A673 (cell line): ENCODE results near the gene CNOT4. TPM values are rescaled to one million over a fixed set of nuclear protein-coding genes. Genes with fewer than 3 reads are reported as not detected.
"Not testable (repeated sequence)": the region's sequence is repeated elsewhere in the genome, so short reads cannot be mapped to it uniquely, and the experiment has no call there.

Experiments used
- BruUV-seq: library from RNA; stranded (reverse); fragments of 400-500 nt; replicated peaks from 2 replicates; lab custom pipeline; 2021; lab: Mats Ljungman, UMichigan
- CTCF ChIA-PET: fragments of 300-600 bp; sonication (Branson Sonifier 250); formaldehyde crosslinking; loops from one replicate; lab custom pipeline; 2022; ENCODE audit warnings: antibody characterized with exemption; lab: Charles Lee
- POLR2A ChIA-PET: fragments of 300-600 bp; sonication (Branson Sonifier 250); formaldehyde crosslinking; loops from one replicate; lab custom pipeline; 2022; ENCODE audit warnings: antibody characterized with exemption; ENCODE audit not compliant: low non-redundant PET; lab: Charles Lee
- DNase-seq: peaks from one replicate; pipeline ENCODE4 v3.0.0-alpha.2; 2015; ENCODE audit warnings: low spot score
- H3K27ac ChIP-seq: fragments of 200-600 bp; sonication (generic); 2 replicates; pipeline ENCODE4 v1.5.1; 2016; ENCODE audit warnings: mixed run types, low read depth, mild to moderate bottlenecking, mixed read lengths, antibody characterized with exemption, low read length; ENCODE audit not compliant: poor library complexity, severe bottlenecking
- H3K27me3 ChIP-seq: fragments of 200-600 bp; sonication (generic); replicated peaks from 2 replicates; pipeline ENCODE4 v1.6.1; 2017; ENCODE audit warnings: mixed run types, low read depth, mild to moderate bottlenecking, mixed read lengths, antibody characterized with exemption, low read length; ENCODE audit not compliant: insufficient read depth, poor library complexity
- H3K36me3 ChIP-seq: fragments of 200-600 bp; sonication (generic); 2 replicates; pipeline ENCODE4 v1.6.1; 2016; ENCODE audit warnings: mixed run types, mild to moderate bottlenecking, mixed read lengths, antibody characterized with exemption, low read length; ENCODE audit not compliant: insufficient read depth, poor library complexity, severe bottlenecking
- H3K4me1 ChIP-seq: fragments of 200-600 bp; sonication (generic); 2 replicates; pipeline ENCODE4 v1.6.1; 2017; ENCODE audit warnings: mixed run types, mild to moderate bottlenecking, mixed read lengths, antibody characterized with exemption, low read length; ENCODE audit not compliant: insufficient read depth, poor library complexity, severe bottlenecking
- H3K4me3 ChIP-seq: fragments of 200-600 bp; sonication (generic); 2 replicates; pipeline ENCODE4 v1.5.1; 2016; ENCODE audit warnings: low read depth, mixed run types, mild to moderate bottlenecking, mixed read lengths, low read length; ENCODE audit not compliant: poor library complexity, severe bottlenecking
- H3K9me3 ChIP-seq: fragments of 200-600 bp; sonication (generic); 2 replicates; pipeline ENCODE4 v1.6.1; 2016; ENCODE audit warnings: mixed run types, low read depth, mild to moderate bottlenecking, mixed read lengths, antibody characterized with exemption, low read length; ENCODE audit not compliant: poor library complexity, severe bottlenecking
- CTCF ChIP-seq: fragments of 300-800, 200-600 bp; sonication (generic); conservative IDR thresholded peaks from 2 replicates; pipeline ENCODE4 v1.5.1; 2017; ENCODE audit warnings: low read depth, mild to moderate bottlenecking, antibody characterized with exemption, low read length, moderate library complexity, mixed read lengths
- EZH2 ChIP-seq: fragments of 200-600 bp; sonication (generic); IDR thresholded peaks from 2 replicates; pipeline ENCODE4 v1.6.1; 2017; ENCODE audit warnings: borderline replicate concordance, low read depth, mild to moderate bottlenecking, mixed read lengths, antibody characterized with exemption, low read length; ENCODE audit not compliant: poor library complexity, severe bottlenecking
- intact Hi-C: fragments of 100-400 bp; cut with micrococcal nuclease; formaldehyde crosslinking; loops from one replicate; pipeline ENCODE4 v1.10.0; 2022; ENCODE audit not compliant: unreplicated experiment
- total RNA-seq: library from RNA; stranded (reverse); gene quantifications from 2 replicates; pipeline ENCODE4 v1.2.3, GENCODE V29; 2021

CNOT4 gene
- total RNA-seq, 1 experiment from 2014 or later = 24.1 TPM

- TF ChIP-seq CTCF (0 out of 2 replicates have a peak, but pooled peaks have one; percentile 25), EZH2 (no peak)
- Histone ChIP-seq H3K4me3 (no peak overlapping the region), H3K4me1 (peaks cover 8% of the 10 kb centered on the region), H3K9me3 (no peaks in the 10 kb centered on the region), H3K36me3 (no peaks in the 10 kb centered on the region), H3K27ac (no peak overlapping the region), H3K27me3 (peaks cover 46% of the 10 kb centered on the region)
- ChIA-PET POLR2A (no interaction called here), CTCF (interaction anchor here (0.9 kb wide), 1 partner anchor 78 kb away, joined by 3 read pairs; no protein-coding TSS in a partner anchor)
- no peak for DNase-seq
- intact Hi-C loops = no loop called here
- no TSS peak for BruUV-seq
Measured at GRCh38 chr7:135352285-135352684, 157.6 kb downstream of the CNOT4 start.

GRCh38 chr7:135351070-135351469 lies 158.8 kb downstream of the CNOT4 start:
- CTCF ChIA-PET = not testable (repeated sequence)

GRCh38 chr7:135349746-135350145 lies 160.2 kb downstream of the CNOT4 start:
- no peaks in the 10 kb centered on the region for H3K36me3 ChIP-seq
- peaks cover 8% of the 10 kb centered on the region for H3K4me1 ChIP-seq
- ChIA-PET POLR2A (no interaction called here), CTCF (no interaction called here)
- peak; percentile 65 for DNase-seq
- peaks cover 57% of the 10 kb centered on the region for H3K27me3 ChIP-seq
- TF ChIP-seq EZH2 (no peak), CTCF (no peak)
- no TSS peak for BruUV-seq
- H3K9me3 ChIP-seq = no peaks in the 10 kb centered on the region
- no peak overlapping the region for H3K4me3 ChIP-seq
- intact Hi-C loops = no loop called here
- no peak overlapping the region for H3K27ac ChIP-seq

More at GRCh38 chr7:135351070-135351469, 158.8 kb downstream of the CNOT4 start:
- H3K9me3 ChIP-seq, BruUV-seq, H3K36me3 ChIP-seq, DNase-seq, POLR2A ChIA-PET, H3K4me3 ChIP-seq, H3K27ac ChIP-seq, H3K4me1 ChIP-seq, intact Hi-C loops: not testable (repeated sequence)
- H3K27me3 ChIP-seq = peaks cover 58% of the 10 kb centered on the region

GRCh38 chr7:135348493-135348892 lies 161.4 kb downstream of the CNOT4 start:
- peak; percentile 76 for DNase-seq
- no TSS peak for BruUV-seq
- Histone ChIP-seq H3K27me3 (peaks cover 57% of the 10 kb centered on the region), H3K9me3 (no peaks in the 10 kb centered on the region), H3K36me3 (no peaks in the 10 kb centered on the region), H3K4me3 (no peak overlapping the region), H3K27ac (no peak overlapping the region), H3K4me1 (peaks cover 8% of the 10 kb centered on the region)
- intact Hi-C loops = no loop called here
- ChIA-PET CTCF (no interaction called here), POLR2A (no interaction called here)
- no peak for TF ChIP-seq CTCF
